ENCODE measurements around the gene CEP112.
"Not testable (repeated sequence)": the region's sequence is repeated elsewhere in the genome, so short reads cannot be mapped to it uniquely, and the experiment has no call there.

The CEP112 gene

DNA sequence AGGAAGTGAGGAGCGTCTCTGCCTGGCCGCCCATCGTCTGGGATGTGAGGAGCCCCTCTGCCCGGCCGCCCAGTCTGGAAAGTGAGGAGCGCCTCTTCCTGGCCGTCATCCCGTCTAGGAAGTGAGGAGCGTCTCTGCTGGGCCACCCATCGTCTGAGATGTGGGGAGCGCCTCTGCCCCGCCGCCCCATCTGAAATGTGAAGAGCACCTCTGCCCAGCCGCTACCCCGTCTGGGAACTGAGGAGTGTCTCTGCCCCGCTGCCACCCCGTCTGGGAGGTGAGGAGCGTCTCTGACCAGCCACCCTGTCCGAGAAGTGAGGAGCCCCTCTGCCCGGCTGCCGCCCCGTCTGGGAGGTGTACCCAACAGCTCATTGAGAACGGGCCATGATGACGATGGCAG lies 354.7 kb downstream of the CEP112 start:
- Mint-ChIP-seq H3K9me3 (ENCODE audit: low read depth) (peaks cover 23% of the 10 kb centered on the region), H3K36me3 (peaks cover 12% of the 10 kb centered on the region)
- H3K27ac Mint-ChIP-seq; H3K4me1 Mint-ChIP-seq (ENCODE audit: low read depth); H3K27me3 Mint-ChIP-seq; H3K4me3 Mint-ChIP-seq: not testable (repeated sequence)

DNA sequence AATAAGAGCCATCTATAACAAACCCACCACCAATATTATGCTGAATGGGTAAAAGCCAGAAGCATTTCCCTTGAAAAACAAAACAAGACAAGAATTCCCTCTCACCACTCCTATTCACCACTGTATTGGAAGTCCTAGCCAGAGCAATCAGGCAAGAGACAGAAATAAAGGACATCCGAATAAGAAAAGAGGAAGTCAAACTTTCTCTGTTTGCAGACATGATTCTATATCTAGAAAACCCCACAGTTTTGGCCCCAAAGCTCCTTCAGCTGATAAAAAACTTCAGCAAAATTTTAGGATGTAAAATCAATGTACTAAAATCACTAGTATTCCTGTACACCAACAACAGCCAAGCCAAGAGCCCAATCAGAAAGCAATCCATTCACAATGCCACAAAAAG lies 358.7 kb downstream of the CEP112 start:
- Mint-ChIP-seq H3K36me3 (peaks cover 27% of the 10 kb centered on the region), H3K27ac (no peak overlapping the region), H3K27me3 (peaks cover 4% of the 10 kb centered on the region), H3K4me1 (ENCODE audit: low read depth) (no peaks in the 10 kb centered on the region), H3K9me3 (ENCODE audit: low read depth) (peaks cover 31% of the 10 kb centered on the region), H3K4me3 (no peak overlapping the region)

DNA sequence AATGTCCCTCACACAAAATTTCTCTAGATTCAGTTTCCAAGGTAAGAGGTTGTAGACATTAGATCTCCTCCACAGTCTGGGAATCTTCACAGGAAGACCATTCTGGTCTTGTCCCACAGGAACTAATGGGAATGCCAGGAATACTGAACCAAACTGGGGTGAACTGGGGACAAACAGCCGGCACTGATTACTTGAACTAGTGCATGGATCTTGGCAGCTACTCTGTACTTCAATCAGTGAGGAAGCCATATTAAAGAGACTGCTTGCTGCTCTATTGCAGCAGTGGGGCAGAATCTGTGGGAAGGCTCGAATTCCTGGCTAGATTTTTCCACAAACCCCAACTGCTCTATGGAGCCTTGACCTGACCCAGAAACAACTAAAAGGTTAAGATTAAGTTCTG lies 361.6 kb downstream of the CEP112 start:
- no peak overlapping the region for H3K4me3 Mint-ChIP-seq
- peaks cover 26% of the 10 kb centered on the region for H3K9me3 Mint-ChIP-seq (ENCODE audit: low read depth)
- H3K27me3 Mint-ChIP-seq: peaks cover 7% of the 10 kb centered on the region
- no peak overlapping the region for H3K27ac Mint-ChIP-seq
- peaks cover 29% of the 10 kb centered on the region for H3K36me3 Mint-ChIP-seq
- peaks cover 3% of the 10 kb centered on the region for H3K4me1 Mint-ChIP-seq (ENCODE audit: low read depth)

DNA sequence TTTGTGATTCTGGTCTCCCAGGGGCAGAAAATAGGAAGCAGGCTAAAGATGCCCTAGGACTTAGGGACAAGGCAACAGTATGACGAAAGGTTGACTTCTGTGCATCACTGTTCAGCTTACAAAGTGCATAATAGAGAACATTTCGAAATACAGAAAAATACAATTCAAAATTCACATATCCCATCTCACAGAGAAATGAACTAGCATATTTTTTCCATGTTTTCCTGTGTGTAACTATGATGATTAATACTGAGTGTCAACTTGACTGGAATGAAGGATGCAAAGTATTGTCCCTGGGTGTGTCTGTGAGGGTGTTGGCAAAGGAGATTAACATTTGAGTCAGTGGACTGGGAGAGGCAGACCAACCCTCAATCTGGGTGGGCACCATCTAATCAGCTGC lies 365.4 kb downstream of the CEP112 start:
- not testable (repeated sequence) for H3K27me3 Mint-ChIP-seq; H3K4me1 Mint-ChIP-seq (ENCODE audit: low read depth); H3K4me3 Mint-ChIP-seq; H3K9me3 Mint-ChIP-seq (ENCODE audit: low read depth); H3K27ac Mint-ChIP-seq
- peaks cover 11% of the 10 kb centered on the region for H3K36me3 Mint-ChIP-seq

DNA sequence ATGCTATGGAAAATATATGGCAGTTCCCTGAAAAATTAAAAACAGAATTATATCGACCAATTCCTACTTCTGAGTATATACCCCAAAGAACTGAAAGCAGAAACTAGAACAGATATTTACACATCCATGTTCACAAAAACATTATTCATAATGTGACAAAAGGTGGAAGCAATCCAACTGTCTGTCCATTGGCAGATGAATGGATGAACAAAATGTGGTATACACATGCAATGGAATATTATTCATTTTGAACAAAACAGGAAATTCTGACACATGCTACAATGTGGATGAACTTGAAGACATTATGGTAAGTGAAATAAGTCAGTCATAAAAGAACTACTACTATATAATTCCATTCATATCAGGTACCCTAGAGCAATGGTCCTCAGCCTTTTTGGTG lies 367.0 kb downstream of the CEP112 start:
- Mint-ChIP-seq H3K4me3 (no peak overlapping the region), H3K27ac (no peak overlapping the region), H3K27me3 (peaks cover 3% of the 10 kb centered on the region), H3K36me3 (peaks cover 5% of the 10 kb centered on the region), H3K9me3 (ENCODE audit: low read depth) (no peaks in the 10 kb centered on the region), H3K4me1 (ENCODE audit: low read depth) (peaks cover 3% of the 10 kb centered on the region)

DNA sequence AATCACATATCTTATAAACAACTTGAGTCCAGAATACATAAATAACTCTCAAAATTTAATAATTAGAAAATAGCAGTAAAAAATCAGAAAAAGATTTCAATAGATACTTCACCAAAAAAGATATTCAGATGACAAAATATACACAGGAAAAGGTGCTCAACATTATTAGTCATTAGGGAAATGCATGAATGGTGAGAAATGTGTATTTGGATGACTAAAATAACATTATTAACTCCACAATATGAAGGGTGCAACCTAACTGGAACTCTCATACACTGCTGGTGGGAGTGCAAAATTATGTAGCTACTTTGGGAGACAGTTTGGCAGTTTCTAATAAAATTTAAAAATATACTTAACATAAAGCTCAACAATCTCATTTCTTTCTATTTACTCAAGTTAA lies 368.2 kb downstream of the CEP112 start:
- Mint-ChIP-seq H3K27ac (no peak overlapping the region), H3K36me3 (peaks cover 5% of the 10 kb centered on the region), H3K27me3 (peaks cover 3% of the 10 kb centered on the region), H3K4me3 (no peak overlapping the region), H3K9me3 (ENCODE audit: low read depth) (no peaks in the 10 kb centered on the region), H3K4me1 (ENCODE audit: low read depth) (peaks cover 3% of the 10 kb centered on the region)

DNA sequence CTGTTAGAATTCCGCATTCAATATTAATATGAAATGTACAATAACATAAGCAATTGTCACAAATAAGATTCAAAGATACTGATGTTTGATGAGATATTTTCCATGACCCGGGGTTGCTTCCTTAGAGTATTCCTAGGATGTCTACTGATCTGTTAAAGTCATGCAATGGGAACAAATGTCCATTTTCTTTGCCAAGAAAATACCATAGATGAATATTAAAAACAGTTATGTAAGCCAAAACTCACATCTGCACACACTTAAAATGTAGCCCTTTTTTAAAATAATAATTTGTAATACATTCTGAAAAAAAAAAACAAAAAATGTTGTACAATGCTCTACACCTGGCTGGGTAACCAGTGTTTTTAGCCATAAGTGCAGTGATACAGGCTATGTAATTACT lies 371.1 kb downstream of the CEP112 start:
- no peaks in the 10 kb centered on the region for H3K27me3 Mint-ChIP-seq
- no peaks in the 10 kb centered on the region for H3K4me1 Mint-ChIP-seq (ENCODE audit: low read depth)
- H3K9me3 Mint-ChIP-seq (ENCODE audit: low read depth): no peaks in the 10 kb centered on the region
- peaks cover 2% of the 10 kb centered on the region for H3K36me3 Mint-ChIP-seq
- no peak overlapping the region for H3K4me3 Mint-ChIP-seq
- no peak overlapping the region for H3K27ac Mint-ChIP-seq

DNA sequence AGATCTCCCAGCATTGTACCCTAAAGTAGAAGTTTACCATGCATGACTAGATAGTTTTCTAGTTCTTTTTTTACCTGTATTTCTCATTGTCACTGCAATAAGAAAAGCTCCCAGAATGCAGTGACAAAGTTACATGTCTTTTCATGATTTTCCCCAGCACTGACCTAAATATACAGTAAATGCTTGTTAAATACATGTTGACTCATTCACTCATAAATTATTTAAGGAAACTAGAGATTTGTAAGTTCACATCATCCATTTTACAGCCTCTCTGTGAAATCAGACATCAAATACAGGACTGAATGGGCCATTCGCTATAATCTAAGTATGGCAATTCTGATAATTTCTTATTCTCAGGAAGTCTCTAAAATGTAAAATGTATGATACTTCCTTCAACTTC lies 371.6 kb downstream of the CEP112 start:
- Mint-ChIP-seq H3K36me3 (peaks cover 2% of the 10 kb centered on the region), H3K9me3 (ENCODE audit: low read depth) (no peaks in the 10 kb centered on the region), H3K27me3 (no peaks in the 10 kb centered on the region), H3K4me1 (ENCODE audit: low read depth) (no peaks in the 10 kb centered on the region), H3K27ac (no peak overlapping the region), H3K4me3 (no peak overlapping the region)

DNA sequence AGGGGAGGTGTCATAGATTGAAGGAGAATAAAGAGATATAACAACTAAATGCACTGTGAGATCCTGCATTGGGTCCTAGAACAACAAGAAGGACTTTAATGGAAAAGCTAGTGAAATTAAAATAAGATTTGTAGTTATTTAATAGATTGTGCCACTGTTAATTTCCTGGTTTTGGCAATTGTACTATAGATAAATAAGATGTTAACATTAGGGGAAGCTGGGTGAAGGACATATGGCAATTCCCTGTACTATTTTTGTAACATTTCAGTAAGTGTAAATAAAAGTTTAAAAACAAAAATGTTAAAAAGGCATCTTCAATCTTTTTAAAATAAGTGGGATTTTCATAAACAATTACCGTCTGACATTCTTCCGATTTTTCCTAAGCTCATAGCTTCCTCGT lies 372.1 kb downstream of the CEP112 start:
- Mint-ChIP-seq H3K4me1 (ENCODE audit: low read depth) (no peaks in the 10 kb centered on the region), H3K9me3 (ENCODE audit: low read depth) (no peaks in the 10 kb centered on the region), H3K27me3 (no peaks in the 10 kb centered on the region), H3K4me3 (no peak overlapping the region), H3K27ac (no peak overlapping the region), H3K36me3 (peaks cover 2% of the 10 kb centered on the region)

DNA sequence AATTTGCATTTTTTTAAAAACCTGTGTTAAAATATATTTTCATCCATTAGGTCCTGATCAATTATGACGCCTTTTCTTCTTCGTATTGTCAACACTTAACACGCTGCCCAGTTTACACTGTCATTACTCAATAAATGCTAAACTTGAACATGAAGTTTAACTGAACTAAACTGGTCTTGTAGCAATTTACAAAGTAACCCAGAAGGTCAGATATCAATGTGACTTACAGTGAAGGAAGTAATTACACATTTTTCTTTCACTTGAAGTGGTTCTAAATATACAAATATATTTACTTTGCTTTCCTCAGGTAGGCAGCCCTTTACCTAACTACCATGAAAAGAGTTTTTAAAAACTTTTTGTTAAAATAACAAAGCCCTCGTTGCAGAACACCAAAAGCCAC lies 374.0 kb downstream of the CEP112 start:
- H3K9me3 Mint-ChIP-seq (ENCODE audit: low read depth): no peaks in the 10 kb centered on the region
- H3K4me1 Mint-ChIP-seq (ENCODE audit: low read depth): no peaks in the 10 kb centered on the region
- H3K36me3 Mint-ChIP-seq: peaks cover 2% of the 10 kb centered on the region
- no peaks in the 10 kb centered on the region for H3K27me3 Mint-ChIP-seq
- H3K27ac Mint-ChIP-seq: no peak overlapping the region
- H3K4me3 Mint-ChIP-seq: no peak overlapping the region

DNA sequence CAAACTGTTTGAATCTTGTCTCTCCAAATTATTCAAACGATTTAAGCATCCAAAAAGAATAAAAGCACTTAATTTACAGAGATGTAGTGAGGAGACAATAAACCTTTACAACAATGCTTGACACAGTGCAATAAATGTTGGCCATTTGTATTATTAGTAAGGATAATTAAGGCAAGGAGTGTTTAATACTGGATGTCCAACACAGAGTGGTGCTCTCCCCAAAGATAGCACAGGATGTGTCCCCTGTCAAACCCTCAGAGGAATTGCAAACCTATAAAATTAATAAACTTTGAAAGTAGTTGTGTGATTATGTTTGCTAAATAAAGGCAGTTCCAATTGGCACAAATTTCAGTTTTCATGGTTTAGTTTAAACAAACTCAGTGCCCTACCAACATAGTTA lies 377.5 kb downstream of the CEP112 start:
- Mint-ChIP-seq H3K4me3 (no peak overlapping the region), H3K4me1 (ENCODE audit: low read depth) (peaks cover 2% of the 10 kb centered on the region), H3K36me3 (peaks cover 2% of the 10 kb centered on the region), H3K27ac (no peak overlapping the region), H3K9me3 (ENCODE audit: low read depth) (no peaks in the 10 kb centered on the region), H3K27me3 (no peaks in the 10 kb centered on the region)

DNA sequence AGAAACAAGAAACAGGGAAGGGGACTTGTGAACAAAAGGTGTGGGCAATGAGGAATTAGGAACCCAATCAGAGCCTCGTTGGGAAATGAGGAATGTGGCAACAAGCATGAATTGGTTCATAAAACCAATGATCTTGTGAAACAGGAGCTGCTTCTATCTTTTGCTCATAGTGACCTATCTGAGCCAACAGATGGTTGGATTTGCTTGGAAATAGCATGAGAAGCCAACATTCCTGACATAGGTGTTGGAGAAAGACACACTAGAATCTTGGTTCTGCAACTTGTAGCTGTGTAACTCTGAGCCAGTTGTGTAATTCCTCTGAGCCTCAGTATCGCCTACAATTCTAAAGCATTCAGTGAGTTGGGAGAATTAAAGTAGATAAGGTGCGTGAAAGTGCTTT lies 378.6 kb downstream of the CEP112 start:
- peaks cover 8% of the 10 kb centered on the region for H3K4me1 Mint-ChIP-seq (ENCODE audit: low read depth)
- no peak overlapping the region for H3K27ac Mint-ChIP-seq
- peaks cover 8% of the 10 kb centered on the region for H3K9me3 Mint-ChIP-seq (ENCODE audit: low read depth)
- no peaks in the 10 kb centered on the region for H3K27me3 Mint-ChIP-seq
- H3K36me3 Mint-ChIP-seq: peaks cover 6% of the 10 kb centered on the region
- no peak overlapping the region for H3K4me3 Mint-ChIP-seq

DNA sequence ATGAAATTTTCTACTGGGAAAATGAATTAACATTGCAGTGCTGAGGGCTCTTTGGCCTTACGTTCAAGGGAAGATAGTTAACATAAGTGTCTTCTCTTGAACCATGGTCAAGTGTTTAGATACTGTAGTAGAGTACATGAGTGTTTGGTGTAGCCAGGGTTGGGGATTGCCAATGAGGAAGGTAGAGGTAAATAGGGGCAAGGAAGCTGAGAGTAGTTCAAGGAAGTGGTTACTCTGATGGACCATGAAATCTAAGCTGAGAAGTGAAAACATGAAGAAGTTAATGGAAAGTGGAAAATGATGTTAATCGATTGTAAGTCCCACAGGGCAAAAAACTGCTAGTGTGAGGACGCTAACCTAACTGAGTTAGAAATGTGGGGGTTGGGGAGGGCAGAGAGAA lies 380.9 kb downstream of the CEP112 start:
- Mint-ChIP-seq H3K36me3 (peaks cover 14% of the 10 kb centered on the region), H3K27me3 (no peaks in the 10 kb centered on the region), H3K27ac (no peak overlapping the region), H3K4me1 (ENCODE audit: low read depth) (peaks cover 8% of the 10 kb centered on the region), H3K4me3 (no peak overlapping the region), H3K9me3 (ENCODE audit: low read depth) (peaks cover 14% of the 10 kb centered on the region)

DNA sequence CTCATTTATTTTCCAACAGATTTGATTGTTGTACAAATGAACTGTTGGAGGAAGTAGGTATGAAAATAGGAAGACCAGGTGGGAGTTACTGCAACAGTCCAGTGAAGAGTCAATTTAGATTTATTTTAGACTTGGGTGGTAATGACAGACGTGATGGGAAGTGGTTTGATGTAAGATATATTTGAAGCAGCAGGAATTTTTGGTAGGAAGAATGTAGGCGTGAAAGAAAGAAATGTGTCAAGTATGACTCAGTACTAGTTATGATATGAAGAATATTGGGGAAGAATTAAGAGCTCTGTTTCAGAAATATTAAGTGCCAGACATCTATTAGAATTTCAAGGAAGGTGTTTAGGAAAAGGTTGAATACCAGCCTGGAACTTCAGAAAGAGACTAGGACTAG lies 382.6 kb downstream of the CEP112 start:
- Mint-ChIP-seq H3K27me3 (peaks cover 3% of the 10 kb centered on the region), H3K9me3 (ENCODE audit: low read depth) (peaks cover 14% of the 10 kb centered on the region), H3K4me1 (ENCODE audit: low read depth) (peaks cover 8% of the 10 kb centered on the region), H3K27ac (no peak overlapping the region), H3K36me3 (peaks cover 14% of the 10 kb centered on the region), H3K4me3 (no peak overlapping the region)

DNA sequence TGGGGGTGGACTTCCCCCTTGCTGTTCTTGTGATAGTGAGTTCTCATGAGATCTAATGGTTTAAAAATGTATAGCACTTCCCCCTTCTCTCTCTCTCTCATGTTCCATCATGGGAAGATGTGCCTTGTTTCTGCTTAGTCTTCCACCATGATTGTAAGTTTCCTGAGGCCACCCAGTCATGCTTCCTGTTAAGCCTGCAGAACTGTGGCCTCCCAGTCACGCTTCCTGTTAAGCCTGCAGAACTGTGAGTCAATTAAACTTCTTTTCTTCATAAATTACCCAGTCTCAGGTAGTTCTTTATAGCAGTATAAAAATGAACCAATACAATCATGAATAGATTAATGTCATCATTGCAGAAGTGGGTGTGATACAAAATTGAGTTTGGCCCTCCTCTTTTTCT lies 383.4 kb downstream of the CEP112 start:
- Mint-ChIP-seq H3K9me3 (ENCODE audit: low read depth) (peaks cover 14% of the 10 kb centered on the region), H3K36me3 (peaks cover 14% of the 10 kb centered on the region)
- H3K4me3 Mint-ChIP-seq; H3K4me1 Mint-ChIP-seq (ENCODE audit: low read depth); H3K27ac Mint-ChIP-seq; H3K27me3 Mint-ChIP-seq: not testable (repeated sequence)

DNA sequence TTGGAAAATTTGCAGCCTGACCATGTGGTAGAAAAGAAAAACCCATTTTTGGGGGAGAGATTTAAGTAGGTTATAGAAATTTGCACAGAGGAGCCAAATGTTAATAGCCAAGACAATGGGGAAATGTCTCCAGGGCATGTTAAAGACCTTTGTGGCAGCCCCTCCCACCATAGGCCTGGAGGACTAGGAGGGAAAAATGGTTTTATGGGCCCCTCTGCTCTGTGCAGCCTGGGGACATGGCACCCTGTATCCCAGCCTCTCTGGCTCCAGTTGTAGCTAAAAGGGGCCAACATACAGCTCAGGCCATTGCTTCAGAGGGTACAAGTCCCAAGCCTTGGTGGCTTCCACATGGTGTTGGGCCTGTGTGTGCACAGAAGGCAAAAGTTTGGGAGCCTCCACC lies 384.6 kb downstream of the CEP112 start:
- Mint-ChIP-seq H3K27ac (no peak overlapping the region), H3K4me1 (ENCODE audit: low read depth) (peaks cover 8% of the 10 kb centered on the region), H3K9me3 (ENCODE audit: low read depth) (peaks cover 21% of the 10 kb centered on the region), H3K4me3 (no peak overlapping the region), H3K36me3 (peaks cover 14% of the 10 kb centered on the region), H3K27me3 (peaks cover 3% of the 10 kb centered on the region)

DNA sequence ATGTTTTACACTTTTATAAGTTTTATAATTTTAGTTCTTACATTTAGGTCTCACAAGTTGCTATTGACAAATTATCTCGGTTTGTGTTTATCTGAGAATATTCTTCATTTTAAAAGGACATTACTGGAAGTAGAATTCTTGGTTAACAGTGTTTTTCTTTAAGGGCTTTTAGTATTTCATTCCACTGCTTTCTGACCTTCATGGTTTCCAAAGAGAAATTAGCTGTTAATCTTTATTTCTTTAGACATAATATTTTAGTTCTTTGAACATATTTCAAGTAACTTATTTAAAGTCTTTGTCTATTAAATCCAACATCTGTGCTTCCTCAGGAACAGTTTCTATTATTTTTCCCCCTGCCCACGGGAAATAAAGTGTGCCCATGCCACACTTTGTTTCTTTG lies 390.4 kb downstream of the CEP112 start:
- peaks cover 2% of the 10 kb centered on the region for H3K36me3 Mint-ChIP-seq
- H3K27me3 Mint-ChIP-seq: peaks cover 3% of the 10 kb centered on the region
- H3K4me1 Mint-ChIP-seq (ENCODE audit: low read depth): peaks cover 3% of the 10 kb centered on the region
- no peak overlapping the region for H3K4me3 Mint-ChIP-seq
- peaks cover 15% of the 10 kb centered on the region for H3K9me3 Mint-ChIP-seq (ENCODE audit: low read depth)
- no peak overlapping the region for H3K27ac Mint-ChIP-seq
